Measurements from ENCODE around the gene CLEC2D. TPM values are rescaled to one million over a fixed set of nuclear protein-coding genes. Genes with fewer than 3 reads are reported as not detected.

The CLEC2D gene
- total and polyA plus RNA-seq, 2 experiments from 2014 or later: 7.8 to 20.2 TPM

DNA sequence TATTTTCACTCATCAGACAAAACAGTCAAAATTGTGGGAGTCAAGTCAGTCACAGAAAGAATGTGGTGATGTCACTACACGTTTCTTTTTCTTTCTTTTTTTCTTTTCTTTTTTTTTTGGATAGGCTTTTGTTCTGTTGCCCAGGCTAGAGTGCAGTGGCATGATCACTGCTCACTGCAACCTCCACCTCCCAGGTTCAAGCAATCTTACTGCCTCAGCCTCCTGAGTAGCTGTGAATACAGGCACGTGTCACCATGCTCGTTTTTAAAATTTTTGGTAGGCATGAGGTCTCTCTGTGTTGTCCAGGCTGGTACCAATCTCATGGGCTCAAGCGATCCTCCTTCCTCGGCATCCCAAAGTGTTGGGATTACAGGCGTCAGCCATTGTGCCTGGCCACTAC is 61.1 kb downstream of the CLEC2D start:
- Histone ChIP-seq H3K9me3 (ENCODE audit: low read depth) (no peaks in the 10 kb centered on the region), H3K4me3 (no peak overlapping the region), H3K36me3 (no peaks in the 10 kb centered on the region), H3K4me1 (ENCODE audit: low read depth) (no peaks in the 10 kb centered on the region), H3K27ac (no peak overlapping the region), H3K27me3 (no peaks in the 10 kb centered on the region)
- TF ChIP-seq, protein P1, sequence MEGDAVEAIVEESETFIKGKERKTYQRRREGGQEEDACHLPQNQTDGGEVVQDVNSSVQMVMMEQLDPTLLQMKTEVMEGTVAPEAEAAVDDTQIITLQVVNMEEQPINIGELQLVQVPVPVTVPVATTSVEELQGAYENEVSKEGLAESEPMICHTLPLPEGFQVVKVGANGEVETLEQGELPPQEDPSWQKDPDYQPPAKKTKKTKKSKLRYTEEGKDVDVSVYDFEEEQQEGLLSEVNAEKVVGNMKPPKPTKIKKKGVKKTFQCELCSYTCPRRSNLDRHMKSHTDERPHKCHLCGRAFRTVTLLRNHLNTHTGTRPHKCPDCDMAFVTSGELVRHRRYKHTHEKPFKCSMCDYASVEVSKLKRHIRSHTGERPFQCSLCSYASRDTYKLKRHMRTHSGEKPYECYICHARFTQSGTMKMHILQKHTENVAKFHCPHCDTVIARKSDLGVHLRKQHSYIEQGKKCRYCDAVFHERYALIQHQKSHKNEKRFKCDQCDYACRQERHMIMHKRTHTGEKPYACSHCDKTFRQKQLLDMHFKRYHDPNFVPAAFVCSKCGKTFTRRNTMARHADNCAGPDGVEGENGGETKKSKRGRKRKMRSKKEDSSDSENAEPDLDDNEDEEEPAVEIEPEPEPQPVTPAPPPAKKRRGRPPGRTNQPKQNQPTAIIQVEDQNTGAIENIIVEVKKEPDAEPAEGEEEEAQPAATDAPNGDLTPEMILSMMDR (IDR thresholded peaks at IDR 0.05; ENCODE audit: low read depth, low read length): no peak
- no peak for DNase-seq (ENCODE audit: low read depth in 1 of 2, low spot score in 1 of 2)

DNA sequence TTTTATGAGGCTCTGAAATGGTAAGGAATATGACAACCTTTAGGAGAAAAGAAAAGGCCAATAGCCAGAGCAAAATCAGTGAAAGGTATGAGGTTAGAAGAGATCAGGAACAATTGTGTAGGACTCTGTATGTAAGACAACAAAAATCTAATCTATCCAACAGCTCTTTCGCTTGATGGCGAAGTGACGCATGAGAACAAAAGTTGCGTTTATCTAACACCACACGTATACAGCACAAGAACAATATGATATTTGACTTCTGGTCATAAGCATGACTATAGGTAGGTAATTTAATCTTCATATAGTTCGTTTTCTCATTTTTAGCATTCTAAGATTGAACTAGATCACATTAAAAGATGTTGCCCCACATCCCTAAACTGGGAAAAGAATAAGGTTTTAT is 61.9 kb downstream of the CLEC2D start:
- no peaks in the 10 kb centered on the region for H3K9me3 ChIP-seq (ENCODE audit: low read depth)
- H3K36me3 ChIP-seq: no peaks in the 10 kb centered on the region
- no peak for DNase-seq (ENCODE audit: low read depth in 1 of 2, low spot score in 1 of 2)
- H3K27ac ChIP-seq: no peak overlapping the region
- no peaks in the 10 kb centered on the region for H3K27me3 ChIP-seq
- TF ChIP-seq, protein P1 (IDR thresholded peaks at IDR 0.05; ENCODE audit: low read depth, low read length): no peak
- H3K4me1 ChIP-seq (ENCODE audit: low read depth): no peaks in the 10 kb centered on the region
- H3K4me3 ChIP-seq: no peak overlapping the region

DNA sequence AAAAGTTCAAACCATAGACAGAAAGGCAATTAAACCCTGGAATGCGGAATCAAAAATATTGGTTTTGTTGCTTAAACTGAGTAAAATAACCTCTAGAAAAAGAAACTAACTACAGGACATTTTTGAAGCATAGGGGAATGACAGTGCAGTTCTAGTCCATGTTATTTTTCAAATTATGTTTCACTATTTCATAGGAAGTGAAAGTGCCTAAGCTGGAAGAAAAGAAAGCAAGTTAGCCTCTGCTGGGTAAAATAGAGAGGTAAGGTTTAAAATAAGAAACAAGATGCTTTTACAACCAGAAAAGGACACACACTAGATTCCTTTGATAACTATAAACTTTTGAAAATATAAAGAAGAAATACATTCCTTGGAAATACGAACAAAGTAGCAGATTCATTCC is 62.3 kb downstream of the CLEC2D start:
- H3K4me3 ChIP-seq: no peak overlapping the region
- no peaks in the 10 kb centered on the region for H3K36me3 ChIP-seq
- TF ChIP-seq, protein P1 (IDR thresholded peaks at IDR 0.05; ENCODE audit: low read depth, low read length): no peak
- no peak overlapping the region for H3K27ac ChIP-seq
- H3K9me3 ChIP-seq (ENCODE audit: low read depth): no peaks in the 10 kb centered on the region
- H3K27me3 ChIP-seq: no peaks in the 10 kb centered on the region
- DNase-seq (ENCODE audit: low read depth in 1 of 2, low spot score in 1 of 2): no peak
- H3K4me1 ChIP-seq (ENCODE audit: low read depth): no peaks in the 10 kb centered on the region

DNA sequence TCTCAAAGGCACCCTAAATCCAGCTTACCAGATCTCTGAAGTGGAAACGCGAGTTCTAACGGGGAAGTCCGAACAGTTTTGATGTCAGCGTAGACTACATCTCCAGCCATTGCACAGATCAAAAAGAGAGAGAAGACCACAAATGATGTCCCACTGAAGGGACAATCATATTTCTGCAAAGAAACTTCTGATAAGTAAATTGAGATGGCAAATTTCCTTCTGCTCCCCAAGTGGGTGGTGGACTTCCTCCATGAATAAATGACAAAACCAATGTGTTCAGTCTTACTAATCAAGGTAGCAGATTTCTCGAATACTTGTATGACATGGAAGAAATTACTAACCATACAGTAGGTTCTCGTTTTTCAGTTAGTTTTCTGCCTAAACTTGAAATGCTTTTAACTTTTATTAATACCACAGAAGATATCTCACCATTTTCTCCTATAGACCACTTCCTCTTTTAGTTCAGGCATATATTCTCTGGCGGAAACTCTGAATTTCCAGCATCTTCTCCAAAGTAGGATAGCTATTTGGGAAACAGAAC is 63.5 kb downstream of the CLEC2D start, which contains the start of gene CLECL1:
Gene CLECL1 (minus strand): TSS at position 177 of the 541 bp plus-strand sequence.
- Histone ChIP-seq H3K27ac (no peak within 1 kb of the TSS), H3K4me1 (ENCODE audit: low read depth) (no peaks in the 10 kb centered on the region), H3K9me3 (ENCODE audit: low read depth) (no peaks in the 10 kb centered on the region), H3K4me3 (no peak within 1 kb of the TSS), H3K36me3 (no peaks in the 10 kb centered on the region), H3K27me3 (no peaks in the 10 kb centered on the region)
- DNase-seq (ENCODE audit: low read depth in 1 of 2, low spot score in 1 of 2): no peak
- TF ChIP-seq, protein P1 (IDR thresholded peaks at IDR 0.05; ENCODE audit: low read depth, low read length): no peak

DNA sequence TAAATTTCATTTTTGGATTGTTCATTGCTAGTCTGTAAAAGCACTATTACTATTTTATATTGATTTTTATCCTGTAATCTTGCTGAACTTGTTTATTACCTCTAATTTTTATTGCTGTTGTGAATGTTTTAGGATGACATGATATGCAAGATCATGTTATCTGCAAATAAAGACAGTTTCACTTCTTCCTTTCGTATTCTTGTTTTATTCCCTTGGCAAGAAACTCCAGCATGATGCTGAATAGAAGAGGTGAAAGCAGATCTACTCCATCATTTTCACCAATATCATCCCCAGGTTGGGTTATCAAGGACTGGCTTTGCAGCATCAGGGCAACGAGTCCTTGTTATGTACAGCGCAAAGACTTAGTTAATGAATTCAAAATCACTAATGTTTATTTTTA is 66.1 kb downstream of the CLEC2D start:
- no peak overlapping the region for H3K4me3 ChIP-seq
- no peaks in the 10 kb centered on the region for H3K4me1 ChIP-seq (ENCODE audit: low read depth)
- TF ChIP-seq, protein P1 (IDR thresholded peaks at IDR 0.05; ENCODE audit: low read depth, low read length): no peak
- no peak for DNase-seq (ENCODE audit: low read depth in 1 of 2, low spot score in 1 of 2)
- no peak overlapping the region for H3K27ac ChIP-seq
- H3K27me3 ChIP-seq: no peaks in the 10 kb centered on the region
- H3K36me3 ChIP-seq: no peaks in the 10 kb centered on the region
- no peaks in the 10 kb centered on the region for H3K9me3 ChIP-seq (ENCODE audit: low read depth)
